Measurements from ENCODE around the gene GDF7.
"Not testable (repeated sequence)": the region's sequence is repeated elsewhere in the genome, so short reads cannot be mapped to it uniquely, and the experiment has no call there.

GDF7 gene

GRCh38 chr2:20707601-20708000 is 40.7 kb downstream of the GDF7 start:
- DNase-seq = no peak

- not testable (repeated sequence) for DNase-seq
Observed at GRCh38 chr2:20711641-20712040, 44.7 kb downstream of the GDF7 start.

- not testable (repeated sequence) for DNase-seq
Observed at GRCh38 chr2:20713585-20713984, 46.6 kb downstream of the GDF7 start.

- not testable (repeated sequence) for DNase-seq
Observed at GRCh38 chr2:20714412-20714811, 47.5 kb downstream of the GDF7 start.

GRCh38 chr2:20716164-20716563 is 49.2 kb downstream of the GDF7 start:
- DNase-seq = not testable (repeated sequence)

- no peak for DNase-seq
Observed at GRCh38 chr2:20717641-20718040, 50.7 kb downstream of the GDF7 start.

GRCh38 chr2:20722592-20723240 is 55.8 kb downstream of the GDF7 start:
- DNase-seq = no peak

GRCh38 chr2:20723543-20723942 is 56.6 kb downstream of the GDF7 start:
- DNase-seq = no peak

- DNase-seq = no peak
Observed at GRCh38 chr2:20724500-20725053, 57.6 kb downstream of the GDF7 start.

- DNase-seq = no peak
Observed at GRCh38 chr2:20725782-20726181, 58.8 kb downstream of the GDF7 start.

- no peak for DNase-seq
Observed at GRCh38 chr2:20726913-20727312, 60.0 kb downstream of the GDF7 start.

GRCh38 chr2:20728114-20728758 is 61.3 kb downstream of the GDF7 start:
- no peak for DNase-seq
